HepG2 (cell line): ENCODE data around the gene KRT38. TPM values are rescaled to one million over a fixed set of nuclear protein-coding genes. Genes with fewer than 3 reads are reported as not detected.

ENCODE experiments used
- ATAC-seq: fragments of 200-7000 bp; cut with Tn5 transposase; 3 replicates; pipeline ENCODE4 v1.9.1; 2020; ENCODE audit warnings: mild to moderate bottlenecking, moderate library complexity
- BruUV-seq: library from RNA; stranded (reverse); fragments of 400-500 nt; replicated peaks from 2 replicates; lab custom pipeline; 2021; lab: Mats Ljungman, UMichigan
- CTCF ChIA-PET: fragments of 300-600 bp; formaldehyde crosslinking; extraction: SDS; loops from one replicate; lab custom pipeline; 2021; ENCODE audit warnings: low total read pairs, inconsistent platforms, low intra/inter-chr PET ratio; lab: Yijun Ruan, JAX
- POLR2A ChIA-PET: fragments of 350-600 bp; sonication (Branson Sonifier 250); formaldehyde crosslinking; loops from one replicate; lab custom pipeline; 2020; ENCODE audit warnings: antibody characterized with exemption, inconsistent platforms; lab: Yijun Ruan, JAX
- DNase-seq: peaks from one replicate; pipeline ENCODE4 v3.0.0-alpha.2; 2015; ENCODE audit warnings: low spot score
- FAIRE-seq: peaks from 3 replicates; lab custom pipeline; 2011; peaks lifted over from hg19 to GRCh38; lab: Jason Lieb, UNC
- H2AFZ ChIP-seq: one replicate; pipeline ENCODE4 v1.6.1; 2011; ENCODE audit warnings: low read length, inconsistent platforms
- H3K27ac ChIP-seq: fragments of 300-600 bp; 3 replicates; pipeline ENCODE4 v1.8.0; 2011; ENCODE audit warnings: mixed run types, mild to moderate bottlenecking, mixed read lengths, low read length, inconsistent platforms; ENCODE audit not compliant: insufficient read depth; ENCODE audit errors: extremely low read length
- H3K27me3 ChIP-seq, 2 experiments: fragments of 200-600 bp in 1 of 2; 2 replicates in 1 of 2; 3 replicates in 1 of 2; pipeline versions ENCODE4 v1.6.0 to v1.8.0; 2011; ENCODE audit warnings: low read length in 2 of 2, mild to moderate bottlenecking in 2 of 2, moderate library complexity in 2 of 2, inconsistent platforms in 1 of 2; ENCODE audit not compliant: insufficient read depth in 2 of 2, control insufficient read depth in 1 of 2
- H3K36me3 ChIP-seq, 2 experiments: fragments of 200-600 bp in 1 of 2; replicated peaks in 1 of 2; 2 replicates in 1 of 2; 3 replicates in 1 of 2; pipeline versions ENCODE4 v1.5.1 to v1.8.0; 2011; ENCODE audit warnings: low read length in 2 of 2, inconsistent platforms in 1 of 2; ENCODE audit not compliant: insufficient read depth in 2 of 2, control insufficient read depth in 1 of 2
- H3K4me1 ChIP-seq: 2 replicates; pipeline ENCODE4 v1.5.1; 2012; ENCODE audit warnings: low read length, inconsistent platforms; ENCODE audit not compliant: insufficient read depth
- H3K4me2 ChIP-seq: 2 replicates; pipeline ENCODE4 v1.6.0; 2011; ENCODE audit warnings: low read depth, low read length, inconsistent platforms
- H3K4me3 ChIP-seq, 3 experiments: fragments of 200-600 bp in 1 of 3; sonication (generic), shearing (Covaris generic) in 1 of 3; replicated peaks in 1 of 3; 2 replicates each; pipeline ENCODE4 v1.5.1; 2011 to 2016; ENCODE audit warnings: low read length in 3 of 3, inconsistent platforms in 2 of 3, low read depth in 2 of 3, mild to moderate bottlenecking in 2 of 3, control low read depth in 1 of 3, mixed read lengths in 1 of 3; ENCODE audit not compliant: insufficient read depth in 1 of 3
- H3K79me2 ChIP-seq: one replicate; pipeline ENCODE4 v1.6.1; 2011; ENCODE audit warnings: low read length, inconsistent platforms; ENCODE audit not compliant: insufficient read depth
- H3K9ac ChIP-seq: 2 replicates; pipeline ENCODE4 v1.6.0; 2011; ENCODE audit warnings: mild to moderate bottlenecking, low read depth, low read length, inconsistent platforms; ENCODE audit not compliant: insufficient read depth
- H3K9me3 ChIP-seq: 2 replicates; pipeline ENCODE4 v1.5.1; 2012; ENCODE audit warnings: mild to moderate bottlenecking, low read length
- H4K20me1 ChIP-seq: 2 replicates; pipeline ENCODE4 v1.6.0; 2011; ENCODE audit warnings: inconsistent platforms, mild to moderate bottlenecking, low read length, moderate library complexity; ENCODE audit not compliant: insufficient read depth
- ETV6 ChIP-seq: sonication (generic); formaldehyde crosslinking; conservative IDR thresholded peaks from 2 replicates; pipeline ENCODE4 v1.4.0; 2020; ENCODE audit warnings: missing genetic modification reagents
- GPN1 ChIP-seq: sonication (generic); formaldehyde crosslinking; IDR thresholded peaks from 2 replicates; pipeline ENCODE4 v1.5.1; 2020; ENCODE audit warnings: missing genetic modification reagents, borderline replicate concordance
- KAT8 ChIP-seq: IDR thresholded peaks from 2 replicates; pipeline ENCODE4 v1.6.1; 2016; ENCODE audit warnings: missing genetic modification reagents, missing compliant biosample characterization
- MTF2 ChIP-seq: sonication (generic); formaldehyde crosslinking; IDR thresholded peaks from 2 replicates; pipeline ENCODE4 v1.5.0; 2020; ENCODE audit warnings: missing genetic modification reagents, borderline replicate concordance
- NCOA2 ChIP-seq: sonication (generic); formaldehyde crosslinking; IDR thresholded peaks from 2 replicates; pipeline ENCODE4 v1.8.0; 2022; ENCODE audit warnings: inconsistent platforms
- SALL2 ChIP-seq: sonication (generic); formaldehyde crosslinking; IDR thresholded peaks from 2 replicates; pipeline ENCODE4 v1.8.1; 2023; ENCODE audit warnings: mild to moderate bottlenecking, missing genetic modification reagents, inconsistent platforms
- ZFP41 ChIP-seq: sonication (generic); formaldehyde crosslinking; IDR thresholded peaks from 2 replicates; pipeline ENCODE4 v1.4.0; 2020; ENCODE audit warnings: mild to moderate bottlenecking, missing genetic modification reagents, borderline replicate concordance
- ZHX1 ChIP-seq: sonication (generic); formaldehyde crosslinking; IDR thresholded peaks from 2 replicates; pipeline ENCODE4 v1.8.1; 2022; ENCODE audit warnings: low read depth, mild to moderate bottlenecking, missing genetic modification reagents
- ZMYM2 ChIP-seq: sonication (generic); formaldehyde crosslinking; IDR thresholded peaks from 2 replicates; pipeline ENCODE4 v1.8.0; 2022; ENCODE audit warnings: mild to moderate bottlenecking, missing genetic modification reagents
- ZNF616 ChIP-seq: sonication (generic); formaldehyde crosslinking; IDR thresholded peaks from 2 replicates; pipeline ENCODE4 v1.5.0; 2020; ENCODE audit warnings: low read depth, mild to moderate bottlenecking, missing genetic modification reagents
- ZNF740 ChIP-seq: sonication (generic); formaldehyde crosslinking; IDR thresholded peaks from 2 replicates; pipeline ENCODE4 v1.4.0; 2020; ENCODE audit warnings: missing genetic modification reagents
- WGBS: methylation state at CpG from one replicate; pipeline ENCODE4 v1.1.6; 2017; ENCODE audit warnings: low lambda C conversion rate; 5-methylcytosine and 5-hydroxymethylcytosine counted together
- in situ Hi-C: cut with HindIII; loops from 2 replicates; pipeline ENCODE4 v1.10.0; 2017; ENCODE audit warnings: low pct_unique_long_range_greater_than_20kb; ENCODE audit not compliant: extremely low pct_ligation_motif_present
- intact Hi-C: fragments of 100-400 bp; cut with micrococcal nuclease; formaldehyde crosslinking; loops from one replicate; pipeline ENCODE4 v1.10.0; 2022; ENCODE audit not compliant: unreplicated experiment
- polyA plus RNA-seq, 8 experiments: library from polyadenylated mRNA; depleted of rRNA in 3 of 8; stranded (reverse) in 7 of 8; unstranded in 1 of 8; fragments of >200 nt; fragmentation: Illumina TruSeq in 4 of 8; extraction: Trizol in 4 of 8; gene quantifications; 2 replicates each; pipeline versions ENCODE4 v1.2.1 to v1.2.3, GENCODE V29; 2011 to 2016; ENCODE audit warnings: low read depth in 4 of 8, missing spikeins in 1 of 8, mixed read lengths in 1 of 8; ENCODE audit not compliant: insufficient read depth in 1 of 8
- total RNA-seq, 5 experiments: library from RNA; depleted of rRNA; stranded (reverse); fragments of >200 nt; fragmentation: Illumina TruSeq; extraction: Trizol; gene quantifications; 2 replicates each; pipeline ENCODE4 v1.2.3, GENCODE V29; 2016; ENCODE audit warnings: low read depth in 1 of 5
- TF ChIP-seq, protein P1 (sequence below): sonication (generic); formaldehyde crosslinking; IDR thresholded peaks from 2 replicates; pipeline ENCODE4 v1.4.0; 2020; ENCODE audit warnings: missing genetic modification reagents

Gene KRT38
- total and polyA plus RNA-seq, 2 of the 13 experiments (the other 11 are each of a cell fraction or from before 2014, with no cell fraction given): not detected

DNA sequence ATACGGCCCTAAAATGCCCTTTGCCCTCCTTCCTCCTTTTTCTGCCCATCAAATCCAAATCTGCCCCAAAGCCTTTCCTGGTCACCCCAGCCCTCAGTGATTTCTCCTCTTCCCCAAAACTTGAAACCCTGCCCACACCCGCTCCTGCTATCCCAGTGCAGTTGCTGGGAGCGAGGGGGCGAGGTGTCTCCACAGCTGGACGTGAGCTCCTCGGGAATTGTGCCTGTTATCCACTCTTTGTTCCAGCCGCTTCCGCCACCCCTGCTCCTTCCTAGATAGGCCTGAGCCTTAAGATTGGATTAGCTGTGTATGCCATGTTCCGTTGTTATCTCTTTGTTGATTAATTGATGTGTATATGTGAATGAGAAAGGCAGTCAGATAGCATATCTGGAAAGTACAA lies 42.7 kb upstream of the KRT38 start:
- FAIRE-seq (no peak), DNase-seq (no peak), ATAC-seq (no peak)
- Histone ChIP-seq H3K27ac (no peak overlapping the region), H3K36me3 (no peaks in the 10 kb centered on the region), H3K9me3 (no peaks in the 10 kb centered on the region), H3K4me2 (no peak overlapping the region), H2AFZ (no peak overlapping the region), H3K9ac (no peak overlapping the region), H3K79me2 (no peaks in the 10 kb centered on the region), H3K27me3 (peaks cover 1 to 27% of the 10 kb centered on the region in 2 experiments; a peak in 4 of 5 replicates), H4K20me1 (no peaks in the 10 kb centered on the region), H3K4me3 (no peak overlapping the region), H3K4me1 (no peaks in the 10 kb centered on the region)
- in situ Hi-C loops: no loop called here
- ChIA-PET POLR2A (no interaction called here), CTCF (no interaction called here)
- BruUV-seq: no TSS peak
- intact Hi-C loops: no loop called here
- WGBS: 53% methylated on average over 9 of the region's 9 CpGs
- TF ChIP-seq ZMYM2 (CRISPR knock-in tag) (no peak), ZFP41 (no peak), GPN1 (CRISPR knock-in tag) (no peak), ZNF740 (CRISPR knock-in tag) (no peak), NCOA2 (no peak), ZHX1 (CRISPR knock-in tag) (no peak), ZNF616 (CRISPR knock-in tag) (no peak), KAT8 (CRISPR knock-in tag) (no peak), SALL2 (CRISPR knock-in tag) (no peak), MTF2 (CRISPR knock-in tag) (no peak), ETV6 (CRISPR knock-in tag) (no peak)
- TF ChIP-seq, protein P1, sequence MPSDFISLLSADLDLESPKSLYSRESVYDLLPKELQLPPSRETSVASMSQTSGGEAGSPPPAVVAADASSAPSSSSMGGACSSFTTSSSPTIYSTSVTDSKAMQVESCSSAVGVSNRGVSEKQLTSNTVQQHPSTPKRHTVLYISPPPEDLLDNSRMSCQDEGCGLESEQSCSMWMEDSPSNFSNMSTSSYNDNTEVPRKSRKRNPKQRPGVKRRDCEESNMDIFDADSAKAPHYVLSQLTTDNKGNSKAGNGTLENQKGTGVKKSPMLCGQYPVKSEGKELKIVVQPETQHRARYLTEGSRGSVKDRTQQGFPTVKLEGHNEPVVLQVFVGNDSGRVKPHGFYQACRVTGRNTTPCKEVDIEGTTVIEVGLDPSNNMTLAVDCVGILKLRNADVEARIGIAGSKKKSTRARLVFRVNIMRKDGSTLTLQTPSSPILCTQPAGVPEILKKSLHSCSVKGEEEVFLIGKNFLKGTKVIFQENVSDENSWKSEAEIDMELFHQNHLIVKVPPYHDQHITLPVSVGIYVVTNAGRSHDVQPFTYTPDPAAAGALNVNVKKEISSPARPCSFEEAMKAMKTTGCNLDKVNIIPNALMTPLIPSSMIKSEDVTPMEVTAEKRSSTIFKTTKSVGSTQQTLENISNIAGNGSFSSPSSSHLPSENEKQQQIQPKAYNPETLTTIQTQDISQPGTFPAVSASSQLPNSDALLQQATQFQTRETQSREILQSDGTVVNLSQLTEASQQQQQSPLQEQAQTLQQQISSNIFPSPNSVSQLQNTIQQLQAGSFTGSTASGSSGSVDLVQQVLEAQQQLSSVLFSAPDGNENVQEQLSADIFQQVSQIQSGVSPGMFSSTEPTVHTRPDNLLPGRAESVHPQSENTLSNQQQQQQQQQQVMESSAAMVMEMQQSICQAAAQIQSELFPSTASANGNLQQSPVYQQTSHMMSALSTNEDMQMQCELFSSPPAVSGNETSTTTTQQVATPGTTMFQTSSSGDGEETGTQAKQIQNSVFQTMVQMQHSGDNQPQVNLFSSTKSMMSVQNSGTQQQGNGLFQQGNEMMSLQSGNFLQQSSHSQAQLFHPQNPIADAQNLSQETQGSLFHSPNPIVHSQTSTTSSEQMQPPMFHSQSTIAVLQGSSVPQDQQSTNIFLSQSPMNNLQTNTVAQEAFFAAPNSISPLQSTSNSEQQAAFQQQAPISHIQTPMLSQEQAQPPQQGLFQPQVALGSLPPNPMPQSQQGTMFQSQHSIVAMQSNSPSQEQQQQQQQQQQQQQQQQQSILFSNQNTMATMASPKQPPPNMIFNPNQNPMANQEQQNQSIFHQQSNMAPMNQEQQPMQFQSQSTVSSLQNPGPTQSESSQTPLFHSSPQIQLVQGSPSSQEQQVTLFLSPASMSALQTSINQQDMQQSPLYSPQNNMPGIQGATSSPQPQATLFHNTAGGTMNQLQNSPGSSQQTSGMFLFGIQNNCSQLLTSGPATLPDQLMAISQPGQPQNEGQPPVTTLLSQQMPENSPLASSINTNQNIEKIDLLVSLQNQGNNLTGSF (CRISPR knock-in tag): no peak
